Measurements from ENCODE around the gene STRADB.

STRADB gene

DNA sequence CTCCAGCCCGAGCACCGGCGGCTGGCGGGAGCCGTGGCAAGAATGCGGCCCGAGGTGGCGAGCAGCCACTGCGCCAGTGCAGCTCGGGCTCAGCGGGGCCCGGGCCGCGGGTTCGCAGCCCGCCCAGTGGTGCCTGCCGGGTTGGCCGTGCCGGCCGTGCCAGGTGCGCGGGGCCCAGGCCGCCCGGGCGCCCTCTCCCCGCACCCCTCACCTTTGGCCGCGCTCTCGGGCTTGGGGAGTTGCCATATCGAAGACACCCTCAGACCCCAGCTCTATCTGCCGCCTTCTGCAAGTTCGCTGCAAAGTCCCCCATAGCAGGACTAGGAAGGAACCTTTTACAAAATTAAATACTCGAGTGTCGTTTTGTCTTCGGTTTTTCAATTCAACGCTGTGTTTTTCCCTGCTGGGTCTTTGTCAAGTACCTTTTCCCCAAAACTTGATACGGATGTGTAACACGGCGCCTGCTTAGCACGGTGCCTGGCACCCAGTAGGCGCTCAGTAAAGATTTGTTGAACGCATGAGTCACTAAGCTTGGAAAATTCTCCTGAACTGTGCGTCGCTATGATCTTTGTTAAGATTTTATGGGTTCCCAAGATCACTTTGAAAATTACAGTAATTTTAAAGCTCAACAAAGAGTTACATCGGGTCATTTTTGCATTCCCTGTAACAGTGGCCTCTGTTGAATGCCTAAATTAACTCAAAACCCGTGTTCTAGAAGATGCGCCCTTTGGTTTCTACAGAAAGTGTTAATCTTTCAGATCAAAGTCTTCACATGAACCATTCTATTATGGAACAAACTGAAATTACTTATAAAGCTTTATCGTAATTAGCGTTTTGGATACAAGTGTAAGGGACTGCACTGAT, 750 bp downstream of the STRADB start:
- peaks cover 9% of the 10 kb centered on the region for H3K4me1 ChIP-seq (ENCODE audit: control insufficient read depth, insufficient read depth, low read length)
- H3K9me3 ChIP-seq (ENCODE audit: control insufficient read depth, insufficient read depth, low read depth, low read length): no peaks in the 10 kb centered on the region
- peak; percentile 3; the same call in 1 of the 2 replicates for TF ChIP-seq ZBTB20 (tag by site-specific recombination; IDR thresholded peaks at IDR 0.05)
- no peak for TF ChIP-seq GLI4 (tag by site-specific recombination; IDR thresholded peaks at IDR 0.05)
- no peak for TF ChIP-seq ZNF768 (tag by site-specific recombination; IDR thresholded peaks at IDR 0.05)
- TF ChIP-seq, protein P1, sequence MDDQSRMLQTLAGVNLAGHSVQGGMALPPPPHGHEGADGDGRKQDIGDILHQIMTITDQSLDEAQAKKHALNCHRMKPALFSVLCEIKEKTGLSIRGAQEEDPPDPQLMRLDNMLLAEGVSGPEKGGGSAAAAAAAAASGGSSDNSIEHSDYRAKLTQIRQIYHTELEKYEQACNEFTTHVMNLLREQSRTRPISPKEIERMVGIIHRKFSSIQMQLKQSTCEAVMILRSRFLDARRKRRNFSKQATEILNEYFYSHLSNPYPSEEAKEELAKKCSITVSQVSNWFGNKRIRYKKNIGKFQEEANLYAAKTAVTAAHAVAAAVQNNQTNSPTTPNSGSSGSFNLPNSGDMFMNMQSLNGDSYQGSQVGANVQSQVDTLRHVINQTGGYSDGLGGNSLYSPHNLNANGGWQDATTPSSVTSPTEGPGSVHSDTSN (CRISPR knock-in tag; IDR thresholded peaks at IDR 0.05): 0 out of 2 replicates have a peak, but pooled peaks have one; percentile 30
- TF ChIP-seq ZNF549 (tag by site-specific recombination; IDR thresholded peaks at IDR 0.05): no peak
- no peak for TF ChIP-seq ZNF837 (tag by site-specific recombination; IDR thresholded peaks at IDR 0.05)
- TF ChIP-seq ZNF792 (tag by site-specific recombination; IDR thresholded peaks at IDR 0.05): peak; percentile 82
- no peak for TF ChIP-seq ZNF121 (tag by site-specific recombination; IDR thresholded peaks at IDR 0.05)
- TF ChIP-seq ZNF10 (tag by site-specific recombination; IDR thresholded peaks at IDR 0.05): peak; percentile 80; the same call in 1 of the 2 replicates
- peak; percentile 66 for TF ChIP-seq ZNF335 (tag by site-specific recombination; conservative IDR thresholded peaks at IDR 0.05)
- TF ChIP-seq, protein P2, sequence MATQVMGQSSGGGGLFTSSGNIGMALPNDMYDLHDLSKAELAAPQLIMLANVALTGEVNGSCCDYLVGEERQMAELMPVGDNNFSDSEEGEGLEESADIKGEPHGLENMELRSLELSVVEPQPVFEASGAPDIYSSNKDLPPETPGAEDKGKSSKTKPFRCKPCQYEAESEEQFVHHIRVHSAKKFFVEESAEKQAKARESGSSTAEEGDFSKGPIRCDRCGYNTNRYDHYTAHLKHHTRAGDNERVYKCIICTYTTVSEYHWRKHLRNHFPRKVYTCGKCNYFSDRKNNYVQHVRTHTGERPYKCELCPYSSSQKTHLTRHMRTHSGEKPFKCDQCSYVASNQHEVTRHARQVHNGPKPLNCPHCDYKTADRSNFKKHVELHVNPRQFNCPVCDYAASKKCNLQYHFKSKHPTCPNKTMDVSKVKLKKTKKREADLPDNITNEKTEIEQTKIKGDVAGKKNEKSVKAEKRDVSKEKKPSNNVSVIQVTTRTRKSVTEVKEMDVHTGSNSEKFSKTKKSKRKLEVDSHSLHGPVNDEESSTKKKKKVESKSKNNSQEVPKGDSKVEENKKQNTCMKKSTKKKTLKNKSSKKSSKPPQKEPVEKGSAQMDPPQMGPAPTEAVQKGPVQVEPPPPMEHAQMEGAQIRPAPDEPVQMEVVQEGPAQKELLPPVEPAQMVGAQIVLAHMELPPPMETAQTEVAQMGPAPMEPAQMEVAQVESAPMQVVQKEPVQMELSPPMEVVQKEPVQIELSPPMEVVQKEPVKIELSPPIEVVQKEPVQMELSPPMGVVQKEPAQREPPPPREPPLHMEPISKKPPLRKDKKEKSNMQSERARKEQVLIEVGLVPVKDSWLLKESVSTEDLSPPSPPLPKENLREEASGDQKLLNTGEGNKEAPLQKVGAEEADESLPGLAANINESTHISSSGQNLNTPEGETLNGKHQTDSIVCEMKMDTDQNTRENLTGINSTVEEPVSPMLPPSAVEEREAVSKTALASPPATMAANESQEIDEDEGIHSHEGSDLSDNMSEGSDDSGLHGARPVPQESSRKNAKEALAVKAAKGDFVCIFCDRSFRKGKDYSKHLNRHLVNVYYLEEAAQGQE (tag by site-specific recombination; IDR thresholded peaks at IDR 0.05): peak; percentile 3; the same call in 1 of the 2 replicates
- no peak for TF ChIP-seq ZSCAN23 (tag by site-specific recombination; IDR thresholded peaks at IDR 0.05)
- TF ChIP-seq, protein P3, sequence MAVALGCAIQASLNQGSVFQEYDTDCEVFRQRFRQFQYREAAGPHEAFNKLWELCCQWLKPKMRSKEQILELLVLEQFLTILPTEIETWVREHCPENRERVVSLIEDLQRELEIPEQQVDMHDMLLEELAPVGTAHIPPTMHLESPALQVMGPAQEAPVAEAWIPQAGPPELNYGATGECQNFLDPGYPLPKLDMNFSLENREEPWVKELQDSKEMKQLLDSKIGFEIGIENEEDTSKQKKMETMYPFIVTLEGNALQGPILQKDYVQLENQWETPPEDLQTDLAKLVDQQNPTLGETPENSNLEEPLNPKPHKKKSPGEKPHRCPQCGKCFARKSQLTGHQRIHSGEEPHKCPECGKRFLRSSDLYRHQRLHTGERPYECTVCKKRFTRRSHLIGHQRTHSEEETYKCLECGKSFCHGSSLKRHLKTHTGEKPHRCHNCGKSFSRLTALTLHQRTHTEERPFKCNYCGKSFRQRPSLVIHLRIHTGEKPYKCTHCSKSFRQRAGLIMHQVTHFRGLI (tag by site-specific recombination; IDR thresholded peaks at IDR 0.05): peak; percentile 73
- TF ChIP-seq ZNF248 (tag by site-specific recombination; IDR thresholded peaks at IDR 0.05): no peak
- peaks cover 10% of the 10 kb centered on the region in 2 experiments for H3K36me3 ChIP-seq (ENCODE audit: control insufficient read depth in 2 of 2, insufficient read depth in 1 of 2, low read length in 2 of 2)
- POLR2A ChIA-PET: interaction anchor here (0.7 to 2.0 kb wide), 12 partner anchors 12 to 220 kb away, joined by 3 to 12 read pairs (median 5); partner anchors contain the start of gene TMEM237
- H3K27ac ChIP-seq (ENCODE audit: extremely low read depth, low read depth, low read length): peak overlapping the region; percentile 84
- H3K4me3 ChIP-seq (ENCODE audit: low read depth, low read length): peak overlapping the region; percentile 100
- CTCF ChIA-PET: interaction anchor here (0.6 to 1.0 kb wide), 4 partner anchors 33 to 740 kb away, joined by 3 read pairs; no protein-coding TSS in a partner anchor

DNA sequence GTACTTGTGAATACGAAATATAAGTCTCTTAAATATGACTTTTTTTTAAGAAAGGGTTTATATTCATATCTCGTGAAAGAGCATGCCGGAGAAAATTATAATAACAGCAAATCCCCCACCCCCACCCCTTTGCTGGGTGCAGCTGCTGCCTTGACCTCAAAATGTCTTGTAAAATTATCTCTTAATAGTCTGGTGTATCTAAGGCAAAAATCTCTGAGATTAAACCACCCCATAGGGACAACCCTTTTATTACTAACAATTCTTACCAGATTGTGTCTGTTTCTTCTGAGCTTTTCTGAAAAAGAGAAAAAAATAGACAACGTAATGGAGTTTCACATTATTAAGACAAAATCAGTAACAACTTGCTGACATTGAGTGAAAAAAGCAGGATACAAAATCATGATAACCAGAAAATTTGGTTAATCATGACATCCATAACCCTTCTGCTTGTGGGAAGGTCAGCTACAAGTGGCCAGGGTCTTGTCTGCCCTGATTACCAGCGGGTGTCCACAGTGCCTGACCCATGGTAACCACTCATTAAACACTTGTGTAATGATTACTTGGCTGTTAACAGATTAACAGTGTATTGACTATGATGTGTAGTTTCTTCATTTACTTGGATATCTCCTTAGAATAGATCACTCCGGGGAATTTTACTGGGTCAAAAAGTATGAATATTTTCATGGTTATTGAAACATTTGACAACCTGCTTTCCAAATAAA, 1.5 kb downstream of the STRADB start:
- TF ChIP-seq ZNF292 (tag by site-specific recombination; IDR thresholded peaks at IDR 0.05; ENCODE audit: borderline replicate concordance, low read depth) (no peak), ZNF335 (tag by site-specific recombination; conservative IDR thresholded peaks at IDR 0.05) (peak; percentile 38; the same call in 1 of the 2 replicates)
- 0 out of 2 replicates have a peak overlapping the region, but pooled peaks have one; percentile 100 for H3K4me3 ChIP-seq (ENCODE audit: low read depth, low read length)
- ChIA-PET POLR2A (no interaction called here), CTCF (interaction anchor here (0.6 to 0.7 kb wide), 3 partner anchors 34 to 740 kb away, joined by 3 read pairs; no protein-coding TSS in a partner anchor)
- no peak overlapping the region for H3K27ac ChIP-seq (ENCODE audit: extremely low read depth, low read depth, low read length)
- H3K36me3 ChIP-seq (ENCODE audit: control insufficient read depth in 2 of 2, insufficient read depth in 1 of 2, low read length in 2 of 2): peaks cover 10% of the 10 kb centered on the region in 2 experiments
- peaks cover 9% of the 10 kb centered on the region for H3K4me1 ChIP-seq (ENCODE audit: control insufficient read depth, insufficient read depth, low read length)
- H3K9me3 ChIP-seq (ENCODE audit: control insufficient read depth, insufficient read depth, low read depth, low read length): no peaks in the 10 kb centered on the region
